GM10266 (cell line): ENCODE measurements around the gene CACNB4.

Experiments used
- DNase-seq: peaks from one replicate; pipeline ENCODE4 v3.0.0; 2012; ENCODE audit errors: extremely low spot score
- TF ChIP-seq, protein P1 (sequence below): IDR thresholded peaks from 2 replicates; pipeline ENCODE4 v1.5.1; 2012; ENCODE audit warnings: mild to moderate bottlenecking, low read depth; ENCODE audit not compliant: control insufficient read depth, insufficient read depth; ENCODE audit errors: missing control alignments

The CACNB4 gene

DNA sequence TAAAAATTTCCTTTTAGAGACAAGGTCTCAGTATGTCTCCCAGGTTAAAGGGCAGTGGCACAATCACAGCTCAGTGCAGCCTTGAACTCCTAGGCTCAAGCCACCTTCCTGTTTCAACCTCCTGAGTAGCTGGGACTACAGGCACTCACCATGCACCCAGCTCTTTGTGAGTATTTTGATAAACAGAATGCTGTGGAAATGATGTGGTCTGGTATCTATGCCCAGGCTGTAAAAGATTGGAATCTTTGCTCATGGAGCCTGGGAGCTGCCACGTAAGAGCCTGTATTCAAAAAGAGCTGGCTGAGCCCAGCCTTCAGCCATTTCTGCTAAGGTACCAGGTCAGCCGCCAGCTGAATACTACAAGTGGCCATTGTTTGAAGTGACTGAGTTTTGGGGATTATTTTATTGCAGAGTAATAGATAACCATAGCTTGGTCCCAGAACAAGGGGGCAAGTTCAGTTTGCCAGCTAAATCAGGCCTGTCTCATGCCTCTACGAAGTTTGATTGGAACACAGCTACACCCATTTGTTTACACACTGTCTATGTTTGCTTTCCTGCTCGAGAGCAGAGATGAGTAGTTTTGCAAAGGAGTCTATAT, 249.3 kb downstream of the CACNB4 start:
- no peak for DNase-seq
- TF ChIP-seq, protein P1, sequence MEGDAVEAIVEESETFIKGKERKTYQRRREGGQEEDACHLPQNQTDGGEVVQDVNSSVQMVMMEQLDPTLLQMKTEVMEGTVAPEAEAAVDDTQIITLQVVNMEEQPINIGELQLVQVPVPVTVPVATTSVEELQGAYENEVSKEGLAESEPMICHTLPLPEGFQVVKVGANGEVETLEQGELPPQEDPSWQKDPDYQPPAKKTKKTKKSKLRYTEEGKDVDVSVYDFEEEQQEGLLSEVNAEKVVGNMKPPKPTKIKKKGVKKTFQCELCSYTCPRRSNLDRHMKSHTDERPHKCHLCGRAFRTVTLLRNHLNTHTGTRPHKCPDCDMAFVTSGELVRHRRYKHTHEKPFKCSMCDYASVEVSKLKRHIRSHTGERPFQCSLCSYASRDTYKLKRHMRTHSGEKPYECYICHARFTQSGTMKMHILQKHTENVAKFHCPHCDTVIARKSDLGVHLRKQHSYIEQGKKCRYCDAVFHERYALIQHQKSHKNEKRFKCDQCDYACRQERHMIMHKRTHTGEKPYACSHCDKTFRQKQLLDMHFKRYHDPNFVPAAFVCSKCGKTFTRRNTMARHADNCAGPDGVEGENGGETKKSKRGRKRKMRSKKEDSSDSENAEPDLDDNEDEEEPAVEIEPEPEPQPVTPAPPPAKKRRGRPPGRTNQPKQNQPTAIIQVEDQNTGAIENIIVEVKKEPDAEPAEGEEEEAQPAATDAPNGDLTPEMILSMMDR, result no peak

DNA sequence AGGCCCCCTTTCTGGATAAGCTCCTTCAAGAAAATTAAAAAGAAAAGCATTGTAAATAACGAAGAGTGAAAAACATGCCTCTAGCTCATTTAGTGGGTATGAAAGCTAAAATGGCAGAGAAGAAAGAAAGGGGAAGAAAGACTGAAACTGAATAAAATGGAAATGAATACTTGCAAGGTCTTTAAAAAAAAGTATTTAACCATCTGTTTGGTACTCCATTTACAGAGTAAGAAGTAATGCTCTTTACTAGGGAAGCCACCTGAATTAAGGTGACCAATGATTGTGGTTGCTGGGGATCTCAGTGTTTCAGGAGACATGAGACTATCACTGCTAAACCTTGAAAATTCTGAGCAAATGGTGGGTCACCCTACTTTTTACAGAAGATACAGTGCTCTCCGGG, 253.0 kb downstream of the CACNB4 start:
- TF ChIP-seq, protein P1, result no peak
- DNase-seq, result no peak

DNA sequence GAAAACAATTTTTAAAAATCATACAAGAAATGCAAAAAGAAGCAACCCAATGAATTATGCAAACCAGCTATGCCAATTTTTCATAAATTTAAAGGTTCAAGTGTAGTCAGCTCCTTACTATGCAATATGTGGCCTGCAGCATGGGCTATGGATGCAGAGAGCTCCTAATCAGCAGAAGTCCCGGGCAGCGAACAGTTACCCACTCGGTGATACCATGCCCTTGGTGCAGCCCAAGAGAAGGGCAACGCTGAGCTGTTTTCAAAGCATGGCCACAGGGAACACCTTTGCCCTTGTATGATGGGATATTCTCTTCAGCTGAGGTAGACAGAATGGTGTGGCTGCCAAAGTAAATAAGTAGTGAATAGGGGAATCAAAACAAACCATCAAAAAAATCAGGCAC, 253.4 kb downstream of the CACNB4 start:
- TF ChIP-seq, protein P1, result no peak
- no peak for DNase-seq

DNA sequence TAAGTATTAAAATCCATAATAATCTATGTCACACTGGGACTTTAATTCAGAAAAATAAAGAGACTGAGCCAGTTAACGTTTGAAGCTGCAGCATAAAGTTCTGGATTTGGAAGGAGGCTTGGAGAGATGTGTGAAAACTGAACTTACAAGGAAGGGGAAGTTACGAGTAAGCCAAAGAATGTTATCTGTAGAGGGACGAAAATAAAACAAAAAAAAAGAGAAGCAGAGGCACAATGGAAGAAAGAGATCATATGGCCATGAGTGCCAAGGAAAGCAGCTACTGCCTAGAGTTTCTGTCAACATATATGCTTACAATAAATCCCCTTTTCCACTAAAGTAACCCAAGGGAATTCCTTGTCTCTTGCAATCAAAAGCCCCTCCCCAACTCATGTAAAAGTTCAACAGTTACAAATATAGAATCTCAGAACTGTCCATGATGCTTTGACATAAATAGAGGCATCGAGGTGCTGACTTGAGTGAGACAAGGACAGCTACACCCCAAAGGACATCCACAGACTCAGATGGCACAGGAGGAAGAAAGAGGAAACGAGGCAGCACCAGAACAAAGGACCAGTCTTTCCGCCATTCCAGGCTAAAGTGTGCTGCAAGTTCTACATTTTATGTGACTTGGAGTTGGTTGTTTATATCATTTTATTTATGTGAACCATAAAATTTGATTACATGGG, 254.5 kb downstream of the CACNB4 start:
- TF ChIP-seq, protein P1, result no peak
- DNase-seq, result no peak

DNA sequence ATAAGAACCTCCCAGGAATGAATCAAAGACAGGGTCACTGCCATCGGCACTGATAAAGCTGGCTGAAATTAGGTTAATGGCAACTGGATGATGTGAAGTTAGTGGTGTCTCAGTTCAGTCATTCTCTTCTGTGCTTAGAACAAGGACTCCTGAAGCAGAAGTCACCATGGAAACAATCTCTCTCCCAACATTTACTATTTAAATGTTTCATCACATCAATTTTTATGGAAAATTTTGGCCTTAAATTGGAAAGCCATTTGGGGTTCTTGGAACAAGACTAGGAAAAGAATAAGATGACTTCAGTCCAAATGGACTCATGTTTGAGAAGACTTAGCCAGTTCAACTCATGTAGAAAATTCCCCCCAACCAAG, 255.2 kb downstream of the CACNB4 start:
- no peak for DNase-seq
- TF ChIP-seq, protein P1, result no peak

DNA sequence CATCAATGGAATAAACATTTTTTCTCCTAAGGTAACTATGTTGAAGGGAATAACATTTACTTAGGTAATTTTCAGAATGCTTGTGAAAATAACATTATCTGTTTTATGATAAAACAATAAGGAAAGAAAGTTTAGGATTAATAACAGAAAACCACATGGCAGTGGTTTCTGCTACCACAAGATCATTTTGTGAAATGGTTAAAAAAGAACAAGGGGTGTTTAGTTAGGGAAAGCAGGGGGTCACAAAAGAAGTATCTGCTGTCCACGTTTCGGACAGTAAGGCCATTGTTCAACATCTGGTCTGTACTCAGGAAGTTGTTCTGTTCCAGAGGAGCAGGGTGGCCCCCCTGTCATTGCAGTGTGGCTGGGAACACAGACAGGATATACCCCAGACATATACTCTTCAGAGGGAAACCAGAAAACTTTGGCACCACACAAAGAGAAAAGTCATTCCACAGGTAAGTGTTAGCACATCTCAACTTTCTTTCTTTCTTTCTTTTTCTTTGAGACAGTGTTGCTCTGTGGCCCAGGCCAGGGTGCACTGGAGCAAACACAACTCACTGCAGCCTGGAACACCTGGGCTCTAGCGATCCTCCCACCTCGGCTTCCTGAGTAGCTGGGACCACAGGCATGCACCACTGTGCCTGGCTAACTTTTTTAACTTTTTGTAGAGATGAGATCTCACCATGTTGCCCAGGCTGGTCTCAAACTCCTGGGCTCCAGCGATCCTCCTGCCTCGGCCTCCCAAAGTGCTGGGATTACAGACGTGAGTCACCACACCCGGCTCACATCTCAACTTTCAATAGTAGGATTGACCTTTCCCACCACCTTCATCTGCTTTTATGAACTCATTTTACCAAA, 255.8 kb downstream of the CACNB4 start:
- TF ChIP-seq, protein P1, result no peak

DNA sequence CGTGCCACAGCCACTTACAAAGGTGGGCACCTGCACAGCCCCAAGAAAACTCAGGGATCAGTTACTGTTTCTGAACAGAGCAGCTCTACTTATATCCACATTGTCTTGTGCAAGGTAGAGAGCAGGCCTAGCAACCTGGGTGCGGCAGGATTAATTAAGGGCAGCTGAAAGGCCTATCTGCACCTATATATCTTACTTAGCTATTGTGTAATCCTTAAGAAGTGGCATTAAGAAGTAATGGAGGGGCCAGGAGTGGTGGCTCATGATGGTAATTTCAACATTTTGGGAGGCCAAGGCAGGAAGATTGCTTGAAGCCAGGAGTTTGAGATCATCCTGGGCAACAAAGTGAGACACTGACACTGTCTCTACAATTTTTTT, 257.8 kb downstream of the CACNB4 start:
- TF ChIP-seq, protein P1, result no peak
- no peak for DNase-seq

More for the DNA sequence above, 255.8 kb downstream of the CACNB4 start:
- DNase-seq, result no peak
